OCI-M2 (cell line): ENCODE data around the gene ANKRD42.
A peak's percentile ranks its signal among the peaks of the same experiment; 100 is the strongest.

Source experiments
- DNase-seq: peaks from one replicate; lab custom pipeline; 2025; ENCODE audit not compliant: unreplicated experiment; lab: John Stamatoyannopoulos, UW

ANKRD42 gene

DNA sequence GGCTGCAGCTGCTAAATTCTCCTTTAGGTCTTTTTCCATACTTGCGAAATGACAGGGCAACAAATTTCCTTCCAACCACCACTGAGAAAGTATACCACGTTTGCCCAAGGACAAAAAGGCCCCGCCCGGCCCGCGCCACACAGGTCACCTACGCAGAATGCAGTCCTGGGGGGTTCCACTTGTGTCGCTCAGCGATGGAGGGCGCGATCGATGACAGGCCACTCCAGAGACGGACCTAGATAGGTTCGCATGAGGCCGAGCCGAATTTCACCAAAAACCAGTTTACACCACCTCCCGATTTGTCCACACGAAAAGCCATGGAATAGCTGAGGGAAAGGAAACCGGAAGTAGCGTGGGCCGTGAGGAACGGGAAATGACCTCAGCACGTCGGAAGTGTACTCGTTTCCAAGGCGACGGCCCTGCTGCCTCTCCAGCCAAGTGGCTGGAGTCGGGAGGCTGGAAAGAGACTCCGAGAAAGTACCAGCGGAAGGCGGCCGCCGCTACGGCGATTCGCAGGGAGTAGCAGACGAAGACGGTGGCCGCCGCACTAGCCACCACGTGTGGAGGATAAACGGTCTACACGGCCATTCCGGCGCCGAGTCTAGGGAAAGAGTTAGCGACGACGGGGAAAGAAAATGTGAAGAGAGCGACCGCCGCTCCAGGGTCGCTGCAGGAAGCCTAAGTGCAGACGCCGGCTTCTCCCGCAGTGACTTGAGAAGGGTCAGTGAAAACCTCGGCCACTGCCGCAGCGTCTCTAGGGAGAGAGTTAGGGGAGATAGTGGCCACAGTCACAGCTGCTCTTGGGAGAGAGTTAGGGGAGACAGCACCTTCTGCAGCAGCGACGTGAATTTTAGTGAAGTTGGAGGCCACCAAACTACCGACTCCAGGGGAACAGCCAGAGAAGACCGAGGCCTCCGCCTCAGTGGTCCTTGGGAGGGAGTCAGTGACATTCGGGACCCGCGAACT, at the start of gene ANKRD42:
Gene ANKRD42 (plus strand): TSS at position 398 of the 966 bp plus-strand sequence. CDS start 959 bp downstream, outside the sequence.
- DNase-seq: peak; percentile 53

DNA sequence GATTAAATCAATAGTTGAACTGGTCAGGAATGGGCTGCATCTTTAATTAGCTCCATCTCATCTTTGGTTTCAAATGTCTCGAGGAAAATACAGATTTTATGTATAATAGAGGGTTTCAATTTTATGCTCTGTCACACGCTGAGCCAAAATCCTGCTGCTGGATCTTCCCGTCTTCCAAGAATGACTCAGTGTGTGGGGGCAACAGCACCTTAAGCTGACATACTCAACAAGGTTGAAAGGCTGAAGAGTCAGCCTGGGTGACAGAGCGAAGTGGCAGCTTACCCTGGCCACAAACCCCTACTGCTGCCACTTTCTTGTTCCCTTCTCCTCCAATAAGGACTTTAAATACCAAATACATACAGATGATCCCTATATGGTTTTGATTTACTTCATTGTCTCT, 45.6 kb upstream of the ANKRD42 start:
- DNase-seq: no peak

DNA sequence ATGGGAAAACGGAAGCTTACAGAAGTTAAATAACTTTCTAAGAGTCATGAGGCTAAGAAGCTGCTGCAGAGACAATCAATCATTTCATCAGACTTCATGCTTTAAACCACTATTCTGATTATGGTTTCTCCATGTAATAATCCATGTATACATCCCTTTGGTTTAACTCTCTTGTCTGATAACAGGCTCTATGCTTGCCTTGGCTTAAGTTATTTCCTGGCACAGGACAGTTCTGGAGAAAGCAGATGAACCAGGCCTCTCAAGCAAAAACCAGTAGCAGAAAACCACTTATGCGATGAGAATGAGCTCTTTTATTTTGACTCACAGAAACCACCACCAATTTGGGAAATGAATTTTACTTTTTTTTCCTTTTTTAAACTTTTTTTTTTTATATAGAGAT, 43.1 kb upstream of the ANKRD42 start:
- DNase-seq: no peak

- DNase-seq: no peak
Observed at GRCh38 chr11:83151274-83151977, 42.1 kb upstream of the ANKRD42 start.

- DNase-seq: no peak
Observed at GRCh38 chr11:83152264-83152663, 41.2 kb upstream of the ANKRD42 start.

DNA sequence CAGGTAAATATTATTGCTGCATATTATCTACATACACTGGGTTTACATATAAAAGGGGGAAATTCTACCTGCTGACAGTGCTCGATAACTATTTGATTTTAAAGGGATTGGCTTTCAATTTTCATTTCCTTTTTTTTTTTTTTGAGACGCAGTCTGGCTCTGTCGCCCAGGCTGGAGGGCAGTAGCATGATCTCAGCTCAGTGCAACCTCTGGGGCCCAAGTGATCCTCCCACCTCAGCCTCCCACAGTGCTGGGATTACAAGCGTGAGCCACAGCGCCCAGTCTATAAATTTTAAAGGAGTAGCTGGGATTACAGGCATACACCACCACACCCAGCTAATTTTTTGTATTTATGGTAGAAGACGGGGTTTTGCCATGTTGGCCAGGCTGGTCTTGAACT, 39.7 kb upstream of the ANKRD42 start:
- no peak for DNase-seq

DNA sequence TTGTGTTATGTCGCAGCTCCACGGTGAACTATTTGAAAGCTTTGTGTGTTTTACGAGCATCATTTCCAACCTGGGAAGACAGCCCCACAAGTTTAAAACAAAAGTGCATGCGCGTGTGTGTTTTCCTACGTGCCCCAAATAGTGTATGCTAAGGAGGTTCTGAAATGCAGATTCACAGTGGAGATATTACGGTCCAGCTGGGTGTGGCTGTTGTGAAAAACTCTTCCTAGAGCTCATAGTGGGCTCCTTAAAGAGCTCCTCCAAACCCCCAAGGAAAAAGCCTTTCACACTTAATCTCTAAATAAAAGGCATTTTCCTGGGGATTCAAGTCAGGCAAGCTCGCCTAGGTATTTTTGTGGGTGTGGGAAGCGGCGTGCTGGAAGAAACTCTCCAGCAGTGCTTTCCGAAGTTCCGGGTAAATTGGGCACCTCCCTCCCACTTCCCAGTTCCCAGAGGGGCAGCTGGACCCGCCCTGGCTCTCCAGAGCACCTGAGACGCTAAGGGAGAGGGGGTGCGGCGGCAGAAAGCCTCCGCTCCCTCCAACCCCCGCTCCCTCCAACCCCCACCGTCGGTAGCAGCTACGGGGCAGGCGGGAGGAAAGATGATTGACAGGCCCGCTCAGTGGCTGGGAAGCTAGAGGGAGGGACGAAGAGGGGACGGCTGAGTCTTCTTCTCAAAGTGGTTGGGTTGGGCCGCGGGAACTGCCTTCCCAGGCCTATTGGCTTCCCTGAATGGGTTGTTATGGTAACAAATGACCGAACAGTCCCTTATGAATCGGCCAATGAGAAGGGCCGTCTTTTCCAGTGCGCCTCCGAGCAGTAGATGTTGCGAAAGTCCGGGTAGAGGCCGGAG, 37.1 kb upstream of the ANKRD42 start:
- peak; percentile 85 for DNase-seq

GRCh38 chr11:83156996-83157593, 36.4 kb upstream of the ANKRD42 start, which contains the start of gene PCF11:
Gene PCF11 (plus strand): TSS chr11:83157131. CDS start chr11:83157440, 309 bp downstream.
- no peak for DNase-seq

- DNase-seq: no peak
Observed at GRCh38 chr11:83157594-83158356, 35.7 kb upstream of the ANKRD42 start.

- no peak for DNase-seq
Observed at GRCh38 chr11:83158357-83158786, 35.1 kb upstream of the ANKRD42 start.

DNA sequence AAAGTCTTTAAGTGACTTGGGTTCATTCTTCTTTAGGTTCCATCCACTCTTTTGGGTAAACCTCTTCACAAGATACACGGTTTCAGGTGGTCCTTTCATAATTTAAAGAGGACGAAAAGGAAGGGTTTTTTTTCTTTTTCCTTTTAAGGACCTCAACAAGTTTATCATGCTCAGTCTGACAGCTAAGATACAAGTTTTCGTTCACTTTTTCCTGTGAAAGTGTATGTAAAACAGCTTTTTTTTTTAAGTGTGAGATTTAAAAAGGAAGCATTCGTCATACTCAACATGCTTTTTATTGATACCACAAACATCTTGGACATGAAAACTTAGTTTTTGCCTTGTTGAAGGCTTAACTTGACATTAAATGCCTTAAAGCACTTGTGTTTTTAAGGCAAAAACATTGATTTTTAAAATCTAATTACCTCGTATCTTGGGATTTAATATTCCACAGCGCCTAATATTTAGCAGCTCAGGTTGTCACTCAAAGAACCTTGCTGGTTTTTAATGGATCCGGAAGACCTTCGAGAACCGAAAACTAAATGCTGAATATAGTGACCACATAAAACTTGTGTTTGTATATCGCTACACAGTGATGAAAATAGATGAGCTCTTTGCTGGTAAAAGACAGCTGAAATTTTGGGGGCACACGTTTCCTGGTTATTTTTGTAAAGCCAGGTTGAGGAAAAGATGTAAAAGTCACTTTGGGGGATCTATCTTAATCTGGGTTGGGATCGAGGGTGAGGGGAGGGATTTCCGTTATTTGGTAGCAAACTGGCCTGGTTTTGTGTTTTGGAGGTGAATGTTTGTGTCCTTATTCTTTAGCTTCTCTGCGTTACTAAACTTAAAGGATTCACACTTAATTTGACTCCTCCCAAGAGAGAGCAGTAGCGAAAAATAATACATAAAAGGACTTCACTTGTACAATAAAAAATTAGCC, 34.3 kb upstream of the ANKRD42 start:
- DNase-seq: no peak

DNA sequence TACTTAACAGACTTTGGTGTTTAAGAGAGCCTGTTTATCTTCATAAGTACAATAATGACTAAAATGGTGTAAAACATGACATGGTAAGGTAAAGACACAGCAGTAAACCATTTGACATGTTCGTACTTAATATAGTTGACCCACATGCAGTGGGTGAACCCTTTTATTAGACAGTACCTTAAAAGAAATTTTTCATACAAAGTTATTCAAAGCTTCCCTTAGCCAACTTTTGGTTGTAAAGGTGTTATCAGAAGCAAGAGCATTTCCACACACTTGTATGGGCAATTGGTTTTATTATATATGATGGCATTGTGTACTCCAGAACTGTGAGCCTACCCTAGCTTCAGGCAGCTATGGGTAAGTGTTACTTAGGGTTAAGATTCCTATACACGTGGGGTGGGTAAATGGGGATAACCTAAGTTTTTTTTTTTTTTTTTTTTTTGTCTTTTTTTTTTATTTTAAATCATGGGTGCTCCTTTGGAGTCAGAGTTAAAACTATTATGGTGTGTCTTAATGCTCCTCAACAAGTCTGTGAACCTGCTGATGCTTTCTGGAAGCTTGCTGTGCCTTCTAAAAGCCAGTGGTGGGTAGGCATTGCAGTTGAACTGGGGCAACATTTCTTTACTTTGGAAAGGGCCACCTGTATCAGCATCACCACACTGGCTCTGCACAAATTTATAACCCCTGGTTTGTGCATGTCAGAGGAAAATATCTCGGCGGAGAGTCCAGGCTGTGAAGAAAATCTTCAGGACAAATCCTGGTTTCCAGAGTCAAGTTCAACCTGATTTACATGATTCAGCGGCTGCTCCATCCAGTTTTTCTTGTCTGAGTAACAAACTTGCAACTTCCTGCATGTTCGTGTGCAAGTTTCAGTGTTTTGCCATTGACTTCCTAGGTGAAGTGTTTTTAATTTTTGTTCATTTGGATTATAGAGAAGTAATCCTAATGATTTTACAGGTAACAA, 33.3 kb upstream of the ANKRD42 start:
- no peak for DNase-seq

DNA sequence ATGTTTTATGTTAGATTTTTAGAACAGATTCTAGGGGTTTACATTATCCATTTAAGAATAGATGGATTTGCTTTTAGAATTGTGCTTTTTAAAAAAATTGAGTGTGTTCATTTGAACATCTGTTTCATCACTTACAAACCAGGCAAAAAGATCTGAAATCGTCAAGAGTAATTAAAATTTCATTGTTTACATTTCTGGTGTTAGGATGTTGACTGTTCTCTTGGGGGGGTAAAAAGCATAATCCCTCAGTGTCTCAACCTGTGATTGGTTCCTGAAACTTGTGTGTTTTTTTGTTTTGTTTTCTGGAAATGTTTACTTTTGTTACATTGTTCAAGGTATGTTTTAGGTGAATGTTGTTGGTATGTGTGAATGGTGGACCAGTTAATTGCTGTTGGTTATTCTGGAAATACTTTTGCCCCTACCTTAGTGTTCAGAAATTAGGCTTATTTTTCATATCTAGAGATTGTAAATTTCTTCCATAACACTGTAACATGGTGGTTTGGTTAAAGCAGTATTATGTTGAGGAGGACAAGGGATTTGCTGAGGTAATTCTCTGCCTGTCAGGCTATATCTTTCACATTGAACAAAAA, 31.8 kb upstream of the ANKRD42 start:
- DNase-seq: no peak

DNA sequence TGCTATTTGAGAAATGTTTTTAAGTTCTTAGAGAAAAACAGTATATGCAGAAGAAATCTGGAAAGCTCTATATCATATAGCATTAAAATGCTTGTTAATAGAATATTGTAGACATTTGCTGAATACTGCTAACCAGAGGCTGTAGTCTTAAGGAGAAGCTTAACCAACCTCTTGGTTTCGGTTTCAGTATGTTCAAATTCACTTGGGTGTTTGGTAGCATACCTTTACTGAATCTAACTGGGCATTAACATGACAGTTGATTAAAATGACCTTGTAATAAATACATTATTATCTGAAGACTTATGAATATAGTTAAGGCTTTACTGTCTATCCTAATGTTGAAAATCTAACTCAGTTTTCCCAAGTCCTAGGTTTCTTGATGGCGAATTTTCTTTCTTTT, 31.1 kb upstream of the ANKRD42 start:
- DNase-seq: no peak

DNA sequence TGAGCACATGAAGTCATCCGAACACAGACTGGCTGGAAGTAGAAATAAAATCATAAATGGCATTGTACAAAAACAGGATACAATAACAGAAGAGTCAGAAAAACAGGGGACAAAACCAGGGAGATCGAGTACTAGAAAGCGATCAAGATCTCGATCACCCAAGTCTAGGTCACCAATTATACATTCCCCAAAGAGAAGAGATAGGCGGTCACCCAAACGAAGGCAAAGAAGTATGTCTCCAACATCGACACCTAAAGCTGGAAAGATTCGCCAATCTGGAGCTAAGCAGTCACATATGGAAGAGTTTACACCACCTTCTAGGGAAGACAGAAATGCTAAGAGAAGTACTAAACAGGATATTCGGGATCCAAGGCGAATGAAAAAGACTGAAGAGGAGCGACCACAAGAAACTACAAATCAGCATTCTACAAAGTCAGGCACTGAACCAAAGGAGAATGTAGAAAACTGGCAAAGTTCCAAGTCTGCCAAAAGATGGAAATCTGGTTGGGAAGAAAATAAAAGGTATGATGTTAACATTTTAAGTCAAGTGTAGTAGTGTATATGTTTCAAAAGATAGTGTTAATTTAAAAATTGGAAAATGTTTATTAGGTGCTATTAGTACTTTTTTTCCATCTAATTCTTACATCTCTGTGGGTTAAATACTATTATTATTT, 27.2 kb upstream of the ANKRD42 start:
- no peak for DNase-seq

DNA sequence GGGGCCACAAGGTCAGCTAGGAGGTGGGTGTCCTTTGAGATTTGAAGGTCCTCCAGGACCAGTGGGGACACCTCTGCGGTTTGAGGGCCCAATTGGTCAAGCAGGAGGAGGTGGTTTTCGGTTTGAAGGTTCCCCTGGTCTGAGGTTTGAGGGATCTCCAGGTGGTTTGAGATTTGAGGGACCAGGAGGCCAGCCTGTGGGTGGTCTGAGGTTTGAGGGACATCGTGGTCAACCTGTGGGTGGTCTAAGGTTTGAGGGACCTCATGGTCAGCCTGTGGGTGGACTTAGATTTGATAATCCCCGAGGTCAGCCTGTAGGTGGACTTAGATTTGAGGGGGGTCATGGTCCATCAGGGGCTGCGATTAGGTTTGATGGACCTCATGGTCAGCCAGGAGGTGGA, 24.8 kb upstream of the ANKRD42 start:
- no peak for DNase-seq

DNA sequence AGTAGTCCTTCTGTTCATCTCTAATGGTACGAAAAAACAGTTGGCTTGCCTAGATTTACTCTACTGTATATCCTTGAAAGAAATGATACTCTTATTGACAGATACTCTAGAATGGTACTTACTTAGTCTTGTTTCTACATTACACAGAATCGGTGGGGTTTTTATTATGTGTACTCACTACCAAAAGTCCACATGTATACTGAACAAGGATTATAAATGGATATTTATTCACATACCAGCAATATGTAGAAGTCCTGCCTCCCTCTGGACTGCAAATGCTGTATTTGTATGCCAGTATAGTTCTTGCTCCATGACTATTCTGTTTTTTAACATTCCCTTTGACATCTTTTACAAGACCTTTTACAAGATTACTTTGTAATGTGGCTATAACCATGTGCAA, 22.6 kb upstream of the ANKRD42 start:
- no peak for DNase-seq
